Measurements from ENCODE around the gene HMGB1.
"Not testable (repeated sequence)": the region's sequence is repeated elsewhere in the genome, so short reads cannot be mapped to it uniquely, and the experiment has no call there.

Gene HMGB1

GRCh38 chr13:30466358-30466714, 600 bp upstream of the HMGB1 start:
- no peak for DNase-seq (ENCODE audit: low read depth, low spot score)

GRCh38 chr13:30465343-30465592, 468 bp downstream of the HMGB1 start:
- no peak for DNase-seq (ENCODE audit: low read depth, low spot score)

GRCh38 chr13:30464496-30465342, 1.0 kb downstream of the HMGB1 start:
- DNase-seq (ENCODE audit: low read depth, low spot score): peak; percentile 57

GRCh38 chr13:30463787-30464495, 1.8 kb downstream of the HMGB1 start:
- DNase-seq (ENCODE audit: low read depth, low spot score): peak; percentile 24

GRCh38 chr13:30461279-30462066, 4.3 kb downstream of the HMGB1 start:
- not testable (repeated sequence) for DNase-seq (ENCODE audit: low read depth, low spot score)

- no peak for DNase-seq (ENCODE audit: low read depth, low spot score)
These were observed 8.3 kb downstream of the HMGB1 start for GRCh38 chr13:30457306-30457891.

GRCh38 chr13:30456290-30456689, 9.4 kb downstream of the HMGB1 start:
- DNase-seq (ENCODE audit: low read depth, low spot score): no peak

- DNase-seq (ENCODE audit: low read depth, low spot score): no peak
These were observed 10.7 kb downstream of the HMGB1 start for GRCh38 chr13:30454991-30455390.

- no peak for DNase-seq (ENCODE audit: low read depth, low spot score)
These were observed 12.0 kb downstream of the HMGB1 start for GRCh38 chr13:30453727-30454126.

GRCh38 chr13:30451476-30451875, 14.3 kb downstream of the HMGB1 start:
- not testable (repeated sequence) for DNase-seq (ENCODE audit: low read depth, low spot score)

- no peak for DNase-seq (ENCODE audit: low read depth, low spot score)
These were observed 15.7 kb downstream of the HMGB1 start for GRCh38 chr13:30450066-30450465.

- no peak for DNase-seq (ENCODE audit: low read depth, low spot score)
These were observed 17.3 kb downstream of the HMGB1 start for GRCh38 chr13:30448441-30448840.

GRCh38 chr13:30446126-30446500, 19.6 kb downstream of the HMGB1 start:
- no peak for DNase-seq (ENCODE audit: low read depth, low spot score)

- DNase-seq (ENCODE audit: low read depth, low spot score): no peak
These were observed 21.8 kb downstream of the HMGB1 start for GRCh38 chr13:30443957-30444404.

GRCh38 chr13:30443491-30443890, 22.2 kb downstream of the HMGB1 start:
- not testable (repeated sequence) for DNase-seq (ENCODE audit: low read depth, low spot score)

GRCh38 chr13:30442926-30443325, 22.8 kb downstream of the HMGB1 start:
- DNase-seq (ENCODE audit: low read depth, low spot score): no peak

GRCh38 chr13:30440910-30441703, 24.6 kb downstream of the HMGB1 start:
- DNase-seq (ENCODE audit: low read depth, low spot score): no peak

GRCh38 chr13:30438286-30438685, 27.4 kb downstream of the HMGB1 start:
- DNase-seq (ENCODE audit: low read depth, low spot score): no peak

GRCh38 chr13:30437177-30437576, 28.6 kb downstream of the HMGB1 start:
- no peak for DNase-seq (ENCODE audit: low read depth, low spot score)

GRCh38 chr13:30435911-30436451, 29.8 kb downstream of the HMGB1 start:
- DNase-seq (ENCODE audit: low read depth, low spot score): no peak
